GM18520 (cell line): ENCODE results near the gene DDX10.

ENCODE experiments used
- ATAC-seq: cut with Tn5 transposase; IDR thresholded peaks from one replicate; pipeline ENCODE4 v1.9.1; 2021; ENCODE audit not compliant: unreplicated experiment

Gene DDX10

GRCh38 chr11:108897916-108898315, 233.0 kb downstream of the DDX10 start:
- ATAC-seq, result no peak

DNA sequence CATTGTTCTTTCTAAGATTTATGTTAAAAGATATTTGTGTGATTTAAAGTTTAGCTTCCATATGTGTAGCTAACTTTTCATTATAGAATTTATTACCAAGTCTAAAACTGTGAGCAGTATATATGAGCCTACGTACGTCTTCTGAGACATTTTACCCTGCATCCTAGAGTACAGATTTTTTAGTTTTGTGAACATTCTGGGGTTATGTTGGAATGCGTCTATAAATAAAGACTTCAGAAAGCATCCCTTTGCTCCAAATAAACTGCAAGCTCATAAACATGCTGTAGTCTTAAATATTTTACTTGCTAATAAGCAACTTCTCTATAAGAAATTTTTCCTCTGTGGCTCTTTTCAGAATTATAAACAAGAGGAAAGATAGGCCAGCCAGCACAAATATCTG, 236.5 kb downstream of the DDX10 start:
- ATAC-seq, result no peak

GRCh38 chr11:108902027-108902469, 237.2 kb downstream of the DDX10 start:
- no peak for ATAC-seq

DNA sequence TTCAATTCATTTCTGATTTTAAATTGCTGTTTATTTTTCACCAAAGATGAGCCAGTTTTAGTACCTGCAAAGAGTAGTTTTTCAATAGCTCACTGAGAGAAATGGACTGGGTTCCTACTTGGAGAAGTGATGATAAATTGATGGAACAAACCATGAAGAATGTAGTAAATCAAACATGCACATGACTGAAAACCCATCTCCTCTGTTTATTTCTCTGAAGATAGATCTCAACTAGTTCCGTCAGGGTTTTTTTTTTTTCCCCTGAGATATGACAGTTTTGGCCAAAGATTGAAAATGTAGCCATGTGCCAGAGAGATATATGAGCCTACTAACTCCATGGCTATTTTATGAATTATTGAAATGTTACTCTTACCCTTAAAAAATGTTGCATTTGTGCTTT, 239.6 kb downstream of the DDX10 start:
- ATAC-seq, result no peak

GRCh38 chr11:108906329-108906728, 241.5 kb downstream of the DDX10 start:
- no peak for ATAC-seq

DNA sequence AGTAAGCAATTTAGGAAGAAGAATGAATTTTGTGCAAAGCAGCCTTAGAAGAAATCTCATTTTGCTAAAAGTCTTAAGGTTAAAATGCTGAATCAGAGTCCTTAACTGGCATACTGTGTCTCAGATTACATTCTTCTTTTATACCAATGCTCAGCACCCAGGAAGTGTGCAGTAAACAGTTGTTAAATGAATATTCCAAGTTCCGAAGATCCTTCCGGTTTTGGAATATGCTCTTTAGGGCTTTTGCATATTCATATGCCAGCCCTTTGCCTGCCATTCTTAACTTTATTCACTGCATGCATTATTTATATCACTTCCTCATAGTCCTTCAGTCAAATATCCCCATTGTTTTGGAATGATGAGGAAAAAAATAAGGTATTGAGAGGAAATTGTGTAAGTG, 242.0 kb downstream of the DDX10 start:
- ATAC-seq, result no peak

DNA sequence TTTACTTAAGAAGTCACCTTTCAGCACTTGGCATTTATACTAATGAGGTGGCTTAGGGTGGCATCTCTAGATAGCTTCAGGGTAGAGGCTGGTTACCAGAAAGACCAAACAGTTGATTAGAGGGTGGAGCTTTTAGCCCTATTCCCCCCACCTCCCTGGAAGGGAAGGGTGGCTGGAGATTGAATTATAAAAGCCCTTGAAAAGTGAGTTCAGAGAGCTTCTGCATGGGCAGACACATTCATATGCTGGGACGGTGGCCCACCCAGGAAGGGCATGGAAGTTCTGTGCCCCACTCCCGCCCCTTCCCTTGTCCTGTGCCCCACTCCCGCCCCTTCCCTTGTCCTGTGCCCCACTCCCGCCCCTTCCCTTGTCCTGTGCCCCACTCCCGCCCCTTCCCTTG, 244.2 kb downstream of the DDX10 start:
- no peak for ATAC-seq

DNA sequence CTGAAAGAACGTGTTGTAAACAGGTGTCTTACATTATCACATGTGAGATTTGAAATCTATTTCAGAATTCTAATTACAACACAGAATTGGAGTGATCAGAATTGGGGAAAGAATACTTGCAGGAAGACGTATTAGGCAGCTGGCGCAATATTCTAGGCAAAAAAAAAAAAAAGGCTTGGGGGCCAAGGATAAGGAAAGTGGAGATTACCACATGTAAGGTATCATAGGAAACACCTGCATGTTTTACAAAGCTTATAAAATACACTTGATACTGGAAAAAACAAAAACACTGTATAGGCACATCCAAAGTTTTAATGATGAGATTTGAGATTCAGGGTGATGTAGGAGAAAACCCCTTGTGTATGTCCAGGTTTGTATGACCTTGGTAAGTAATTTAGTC, 245.1 kb downstream of the DDX10 start:
- no peak for ATAC-seq

DNA sequence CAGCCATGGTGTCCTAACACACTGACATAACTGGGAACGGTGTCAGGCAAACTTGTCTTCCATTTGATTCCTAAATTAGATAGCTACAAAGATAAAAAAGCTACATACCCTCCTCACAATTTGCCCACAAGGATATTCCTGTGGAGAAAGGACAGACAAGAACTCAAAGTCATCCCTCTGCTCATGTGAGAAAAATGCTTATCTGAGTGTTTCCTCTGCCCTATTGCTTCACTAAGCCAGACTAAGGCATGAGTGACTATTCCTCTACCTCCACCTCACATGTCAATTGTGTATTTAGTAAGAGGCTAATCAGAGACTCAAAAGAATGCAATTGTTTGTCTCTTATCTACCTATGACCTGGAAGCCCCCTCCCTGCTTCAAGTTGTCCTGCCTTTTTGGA, 247.7 kb downstream of the DDX10 start:
- no peak for ATAC-seq

- no peak for ATAC-seq
These were observed 248.3 kb downstream of the DDX10 start for GRCh38 chr11:108913204-108913603.

DNA sequence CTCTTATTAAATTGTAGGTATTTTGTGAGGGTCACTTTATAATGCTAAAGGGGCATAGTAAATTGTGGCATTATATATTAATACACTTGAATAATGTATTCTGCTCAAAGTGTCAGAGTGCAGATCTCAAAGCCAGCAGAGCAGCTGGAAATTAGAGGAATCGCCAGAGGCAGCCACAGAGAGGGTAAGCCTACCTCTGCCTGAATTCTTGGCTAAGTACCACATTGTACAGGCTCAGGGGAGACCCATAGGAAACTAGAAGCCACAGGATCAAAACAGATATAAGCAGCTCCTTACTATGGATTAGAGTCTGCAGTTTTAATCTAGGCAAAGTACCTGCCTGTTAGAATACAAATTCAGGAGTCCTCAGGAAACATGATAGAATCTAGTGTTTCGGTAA, 249.3 kb downstream of the DDX10 start:
- no peak for ATAC-seq

- no peak for ATAC-seq
These were observed 250.1 kb downstream of the DDX10 start for GRCh38 chr11:108914981-108915380.

DNA sequence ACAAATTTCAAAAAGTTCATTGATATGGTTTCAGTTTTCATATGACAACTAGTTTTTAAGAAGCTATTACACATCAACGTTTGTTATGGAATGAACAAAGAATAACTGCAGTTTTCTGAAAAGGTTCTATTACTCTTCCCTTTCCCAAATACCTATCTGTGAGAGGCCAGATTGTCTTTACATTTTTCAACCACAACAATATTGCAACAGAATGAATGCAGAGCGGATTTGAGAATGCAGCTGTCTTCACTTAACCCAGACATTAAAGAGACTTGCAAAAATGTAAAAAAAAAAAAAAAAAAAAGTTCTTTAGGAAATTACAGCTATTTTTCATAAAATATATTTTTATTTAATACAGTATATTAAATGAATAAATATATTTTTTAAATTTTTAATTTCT, 250.8 kb downstream of the DDX10 start:
- ATAC-seq, result no peak

DNA sequence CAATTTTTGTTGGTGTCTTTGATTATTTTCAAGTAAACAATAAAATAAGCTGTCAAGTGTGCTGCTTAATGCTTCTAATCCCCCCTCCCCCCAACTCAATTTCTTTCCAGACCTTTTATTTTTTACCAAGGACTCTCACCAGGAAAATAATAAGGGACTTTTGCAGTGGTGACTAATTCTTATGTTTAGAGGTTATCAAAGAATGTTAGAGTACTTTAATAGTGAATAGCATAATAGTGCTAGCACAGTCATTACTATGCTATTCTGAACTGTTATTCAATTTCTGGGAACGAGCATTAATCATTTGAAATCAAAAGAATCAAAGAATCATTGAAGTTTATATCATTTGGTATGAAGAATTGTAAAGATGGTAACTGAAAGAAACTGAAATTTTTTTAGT, 251.4 kb downstream of the DDX10 start:
- ATAC-seq, result no peak

- ATAC-seq, result no peak
These were observed 252.1 kb downstream of the DDX10 start for GRCh38 chr11:108916935-108917334.

- ATAC-seq, result no peak
These were observed 256.3 kb downstream of the DDX10 start for GRCh38 chr11:108921211-108921610.

- ATAC-seq, result no peak
These were observed 257.4 kb downstream of the DDX10 start for GRCh38 chr11:108922241-108922640.

- ATAC-seq, result no peak
These were observed 258.5 kb downstream of the DDX10 start for GRCh38 chr11:108923413-108923812.

DNA sequence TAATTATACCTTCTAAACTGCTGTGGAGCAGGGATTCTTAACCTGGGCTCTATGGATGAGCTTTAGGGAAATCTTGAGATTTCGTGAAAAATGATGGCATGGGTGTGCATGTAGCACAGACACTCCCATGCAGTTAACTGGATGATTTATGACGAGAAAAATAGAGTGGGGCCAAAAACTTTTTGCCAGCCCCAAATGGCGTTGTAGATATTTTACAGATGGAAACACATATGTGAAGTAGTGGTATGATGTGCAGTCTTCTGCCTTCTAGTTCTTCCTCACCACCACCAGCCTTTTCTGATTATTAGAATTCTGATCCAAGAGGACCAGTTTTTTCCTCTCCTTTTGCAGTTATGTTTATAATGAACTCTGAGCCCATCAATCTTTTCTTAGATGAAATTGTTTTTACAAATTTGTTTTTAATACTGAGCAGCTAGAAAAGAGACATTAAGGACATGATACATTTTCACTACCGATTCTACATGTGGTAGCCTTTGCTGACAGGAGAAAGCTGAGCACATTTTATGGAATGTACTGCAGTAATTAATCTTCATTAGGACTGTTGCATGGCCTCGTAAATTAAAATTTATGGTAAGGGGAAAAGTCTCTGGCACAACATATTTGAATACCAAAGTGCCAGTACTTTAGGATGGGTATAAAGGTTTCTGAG, 261.4 kb downstream of the DDX10 start:
- no peak for ATAC-seq

DNA sequence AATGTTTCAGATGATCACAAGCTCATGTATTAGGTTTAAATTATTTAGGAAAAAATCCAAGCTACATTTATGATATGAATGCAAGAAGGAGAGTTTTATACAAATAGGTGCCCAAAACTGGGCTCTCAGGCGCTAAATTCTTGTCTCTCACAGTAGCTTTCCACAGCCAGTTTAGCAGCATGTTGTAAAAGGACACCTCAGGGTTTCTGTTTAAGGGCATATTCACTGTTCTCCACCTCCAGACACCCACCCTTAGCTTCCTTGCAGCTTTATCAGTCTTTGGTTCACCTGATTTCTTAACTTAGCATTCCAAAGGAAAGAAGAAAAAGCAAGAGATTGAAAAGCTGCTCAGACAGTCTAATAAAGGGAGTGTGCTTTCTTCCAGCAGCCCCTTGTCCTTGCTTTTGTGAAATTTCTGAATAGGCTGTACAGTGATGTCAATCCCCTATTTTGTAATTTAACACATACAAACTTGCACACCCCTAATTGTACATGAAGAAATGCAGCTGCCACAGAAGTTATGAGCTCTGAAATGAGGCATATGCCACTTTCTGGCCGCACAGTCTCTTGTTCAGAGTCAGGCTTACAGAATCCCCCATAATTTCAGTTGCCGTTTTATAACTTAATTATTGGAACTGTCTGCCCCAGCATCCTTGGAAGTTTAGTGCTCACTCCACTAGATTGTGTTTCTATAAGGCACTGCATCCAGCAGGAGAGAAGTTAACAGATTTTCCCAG, 262.1 kb downstream of the DDX10 start:
- no peak for ATAC-seq

- no peak for ATAC-seq
These were observed 263.1 kb downstream of the DDX10 start for GRCh38 chr11:108927791-108928545.

DNA sequence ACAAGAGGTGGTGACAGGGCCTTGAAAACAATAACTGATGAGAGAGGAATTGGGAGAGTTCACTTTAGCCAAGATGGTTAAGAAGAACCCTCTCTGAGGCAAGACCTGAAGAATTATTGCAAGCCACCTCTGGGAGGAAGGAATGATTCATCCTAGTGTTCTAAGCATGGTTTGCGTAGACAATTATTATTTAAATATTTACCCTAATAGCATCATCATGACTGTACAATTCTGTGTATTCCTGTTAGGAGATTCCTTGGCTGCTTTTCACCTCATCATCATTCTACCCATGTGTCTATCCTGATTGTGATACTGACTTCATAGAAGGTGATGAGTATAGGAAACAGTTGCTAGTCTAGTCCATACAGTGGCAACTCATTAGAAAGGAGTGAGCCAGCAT, 264.4 kb downstream of the DDX10 start:
- no peak for ATAC-seq
